OCI-LY3 (cell line): ENCODE results near the gene RAP1A.

Experiments used
- CTCF ChIP-seq: fragments of 200-600, 300-600 bp; sonication (generic); IDR thresholded peaks from 2 replicates; pipeline ENCODE4 v1.5.1; 2014; ENCODE audit warnings: antibody characterized with exemption, low read length, low read depth
- EZH2phosphoT487 ChIP-seq: fragments of 200-600 bp; shearing (Covaris generic); IDR thresholded peaks from 2 replicates; pipeline ENCODE4 v1.6.1; 2018; ENCODE audit warnings: antibody characterized with exemption, mixed run types, low read depth

- no peak for TF ChIP-seq CTCF
- TF ChIP-seq EZH2phosphoT487: no peak
Observed at GRCh38 chr1:111571239-111571638, 48.4 kb upstream of the RAP1A start.
